ENCODE measurements around the gene TBC1D12.
"Not testable (repeated sequence)": the region's sequence is repeated elsewhere in the genome, so short reads cannot be mapped to it uniquely, and the experiment has no call there.

Gene TBC1D12

DNA sequence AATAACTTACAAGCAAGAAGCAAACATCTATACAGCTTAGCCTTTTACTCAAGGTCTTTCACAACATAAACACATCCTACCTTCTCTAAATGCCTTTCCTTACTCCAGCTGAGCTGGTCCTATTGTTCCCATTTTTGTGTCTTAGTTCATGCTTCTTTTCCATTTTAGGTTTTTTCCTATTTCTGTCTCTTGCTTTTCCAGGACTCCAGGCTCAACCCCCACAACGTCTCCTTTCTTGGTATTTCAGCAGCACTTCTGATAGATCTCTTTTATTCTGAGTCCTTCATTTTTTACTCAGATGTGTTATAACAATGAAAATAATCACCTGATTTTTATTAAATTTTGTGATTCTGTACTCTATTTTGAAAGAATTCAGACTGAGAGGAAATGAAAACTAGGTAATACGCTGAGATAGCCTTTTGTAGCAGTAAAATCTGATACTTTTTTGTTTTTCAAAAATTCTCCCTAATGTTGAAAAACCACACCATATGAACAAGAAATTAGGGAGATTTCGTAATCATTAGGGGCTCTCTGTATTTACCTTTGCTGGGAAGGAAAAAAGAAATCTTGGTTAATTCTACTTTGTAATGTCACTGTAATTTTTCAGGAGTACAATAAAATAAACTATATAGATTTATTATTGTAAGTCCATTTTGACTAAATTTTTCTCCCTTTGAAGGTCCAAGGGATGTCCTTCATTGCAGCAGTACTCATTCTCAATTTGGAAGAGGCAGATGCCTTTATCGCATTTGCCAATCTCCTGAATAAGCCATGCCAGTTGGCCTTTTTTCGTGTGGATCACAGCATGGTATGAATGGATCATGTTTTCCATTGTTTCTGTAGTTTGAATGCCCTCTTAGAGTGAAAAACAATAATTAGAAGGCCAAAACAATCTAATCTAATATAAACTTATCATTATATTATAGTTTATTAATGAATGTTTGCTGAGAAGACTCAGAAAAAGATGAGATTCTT lies 119.2 kb downstream of the TBC1D12 start:
- no peaks in the 10 kb centered on the region for H3K9me3 ChIP-seq (ENCODE audit: control insufficient read depth, low read length)
- no peaks in the 10 kb centered on the region for H3K4me1 ChIP-seq (ENCODE audit: control insufficient read depth, insufficient read depth, low read length, poor library complexity, severe bottlenecking)
- no peak overlapping the region for H3K4me3 ChIP-seq (ENCODE audit: insufficient read depth, low read depth, low read length, poor library complexity, severe bottlenecking)
- no peak overlapping the region for H3K27ac ChIP-seq (ENCODE audit: insufficient read depth, low read length, poor library complexity, severe bottlenecking)
- H3K27me3 ChIP-seq (replicated peaks; ENCODE audit: control insufficient read depth, insufficient read depth, low read length, poor library complexity, severe bottlenecking), result no peaks in the 10 kb centered on the region
- no peaks in the 10 kb centered on the region for H3K36me3 ChIP-seq (ENCODE audit: control insufficient read depth, insufficient read depth, low read length)
- DNase-seq, result no peak

DNA sequence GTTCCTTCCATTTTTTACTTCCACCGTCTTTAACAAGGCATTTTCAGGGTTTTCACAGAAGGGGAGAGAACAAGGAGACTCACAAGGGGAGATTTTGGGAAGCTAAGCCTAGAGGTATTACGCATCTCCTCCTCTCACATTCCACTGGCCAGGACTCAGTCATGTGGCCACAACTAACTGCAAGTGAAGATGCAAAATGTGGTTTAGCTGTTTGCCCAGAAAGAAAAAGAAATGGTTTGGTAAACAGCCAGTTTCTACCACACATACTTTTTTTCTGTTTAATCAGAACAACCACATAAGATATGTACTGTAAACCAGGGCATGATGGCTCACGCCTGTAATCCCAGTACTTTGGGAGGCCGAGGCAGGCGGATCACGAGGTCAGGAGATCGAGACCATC lies 121.8 kb downstream of the TBC1D12 start:
- Histone ChIP-seq H3K4me3 (ENCODE audit: insufficient read depth, low read depth, low read length, poor library complexity, severe bottlenecking) (no peak overlapping the region), H3K4me1 (ENCODE audit: control insufficient read depth, insufficient read depth, low read length, poor library complexity, severe bottlenecking) (no peaks in the 10 kb centered on the region), H3K27ac (ENCODE audit: insufficient read depth, low read length, poor library complexity, severe bottlenecking) (no peak overlapping the region), H3K9me3 (ENCODE audit: control insufficient read depth, low read length) (no peaks in the 10 kb centered on the region), H3K36me3 (ENCODE audit: control insufficient read depth, insufficient read depth, low read length) (no peaks in the 10 kb centered on the region), H3K27me3 (replicated peaks; ENCODE audit: control insufficient read depth, insufficient read depth, low read length, poor library complexity, severe bottlenecking) (no peaks in the 10 kb centered on the region)
- DNase-seq, result no peak

DNA sequence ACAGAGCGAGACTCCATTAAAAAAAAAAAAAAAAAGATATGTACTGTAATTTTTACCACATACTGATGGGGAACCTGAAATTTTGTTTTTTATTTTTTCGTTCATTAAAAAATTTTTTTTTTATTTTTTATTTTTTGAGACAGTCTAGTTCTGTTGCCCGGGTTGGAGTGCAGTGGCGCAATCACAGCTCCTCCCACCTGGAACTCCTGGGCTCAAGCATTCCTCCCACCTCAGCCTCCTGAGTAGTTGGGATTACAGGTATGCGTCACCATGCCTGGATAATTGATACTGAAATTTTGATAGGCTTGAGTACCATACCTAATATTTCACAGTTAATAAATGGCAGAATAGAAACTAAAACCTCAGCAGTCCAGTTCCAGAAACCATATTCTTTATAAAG lies 122.4 kb downstream of the TBC1D12 start:
- Histone ChIP-seq H3K27me3 (replicated peaks; ENCODE audit: control insufficient read depth, insufficient read depth, low read length, poor library complexity, severe bottlenecking) (no peaks in the 10 kb centered on the region), H3K9me3 (ENCODE audit: control insufficient read depth, low read length) (no peaks in the 10 kb centered on the region), H3K27ac (ENCODE audit: insufficient read depth, low read length, poor library complexity, severe bottlenecking) (no peak overlapping the region), H3K4me3 (ENCODE audit: insufficient read depth, low read depth, low read length, poor library complexity, severe bottlenecking) (no peak overlapping the region), H3K4me1 (ENCODE audit: control insufficient read depth, insufficient read depth, low read length, poor library complexity, severe bottlenecking) (no peaks in the 10 kb centered on the region), H3K36me3 (ENCODE audit: control insufficient read depth, insufficient read depth, low read length) (no peaks in the 10 kb centered on the region)
- no peak for DNase-seq

DNA sequence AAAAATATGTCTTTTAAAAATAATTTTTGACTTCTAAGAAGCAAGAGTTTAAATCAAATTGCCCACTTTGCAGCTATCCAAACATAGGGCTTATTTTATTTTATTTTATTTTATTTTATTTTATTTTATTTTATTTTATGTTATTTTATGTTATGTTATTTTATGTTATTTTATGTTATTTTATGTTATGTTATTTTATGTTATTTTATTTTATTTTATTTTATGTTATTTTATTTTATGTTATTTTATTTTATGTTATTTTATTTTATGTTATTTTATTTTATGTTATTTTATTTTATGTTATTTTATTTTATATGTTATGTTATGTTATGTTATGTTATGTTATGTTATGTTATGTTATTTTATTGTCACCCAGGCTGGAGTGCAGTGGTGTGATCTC lies 129.2 kb downstream of the TBC1D12 start:
- not testable (repeated sequence) for H3K36me3 ChIP-seq (ENCODE audit: control insufficient read depth, insufficient read depth, low read length); H3K4me3 ChIP-seq (ENCODE audit: insufficient read depth, low read depth, low read length, poor library complexity, severe bottlenecking); H3K27me3 ChIP-seq (replicated peaks; ENCODE audit: control insufficient read depth, insufficient read depth, low read length, poor library complexity, severe bottlenecking); H3K9me3 ChIP-seq (ENCODE audit: control insufficient read depth, low read length); H3K4me1 ChIP-seq (ENCODE audit: control insufficient read depth, insufficient read depth, low read length, poor library complexity, severe bottlenecking); DNase-seq; H3K27ac ChIP-seq (ENCODE audit: insufficient read depth, low read length, poor library complexity, severe bottlenecking)

DNA sequence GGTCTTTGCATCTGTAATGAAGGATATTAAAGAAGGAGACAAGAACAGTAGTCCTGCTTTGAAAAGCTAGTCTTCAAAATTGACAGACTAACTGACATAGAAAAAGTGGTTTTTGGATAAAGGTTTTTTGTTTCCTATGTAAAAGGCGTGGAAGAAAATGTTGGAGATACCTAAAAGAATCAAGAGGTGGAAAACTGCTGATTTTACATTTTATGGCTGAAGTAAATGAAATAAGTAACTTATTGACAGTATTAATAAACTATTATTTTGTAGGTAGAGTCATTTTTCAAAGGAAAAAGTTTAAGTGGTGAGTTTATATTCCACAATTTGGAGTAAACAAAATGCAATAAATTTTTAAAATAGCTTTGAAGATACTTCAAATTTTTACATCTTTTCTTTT lies 130.7 kb downstream of the TBC1D12 start:
- no peak overlapping the region for H3K4me3 ChIP-seq (ENCODE audit: insufficient read depth, low read depth, low read length, poor library complexity, severe bottlenecking)
- no peaks in the 10 kb centered on the region for H3K27me3 ChIP-seq (replicated peaks; ENCODE audit: control insufficient read depth, insufficient read depth, low read length, poor library complexity, severe bottlenecking)
- no peaks in the 10 kb centered on the region for H3K4me1 ChIP-seq (ENCODE audit: control insufficient read depth, insufficient read depth, low read length, poor library complexity, severe bottlenecking)
- H3K36me3 ChIP-seq (ENCODE audit: control insufficient read depth, insufficient read depth, low read length), result no peaks in the 10 kb centered on the region
- no peaks in the 10 kb centered on the region for H3K9me3 ChIP-seq (ENCODE audit: control insufficient read depth, low read length)
- H3K27ac ChIP-seq (ENCODE audit: insufficient read depth, low read length, poor library complexity, severe bottlenecking), result no peak overlapping the region
- DNase-seq, result no peak

DNA sequence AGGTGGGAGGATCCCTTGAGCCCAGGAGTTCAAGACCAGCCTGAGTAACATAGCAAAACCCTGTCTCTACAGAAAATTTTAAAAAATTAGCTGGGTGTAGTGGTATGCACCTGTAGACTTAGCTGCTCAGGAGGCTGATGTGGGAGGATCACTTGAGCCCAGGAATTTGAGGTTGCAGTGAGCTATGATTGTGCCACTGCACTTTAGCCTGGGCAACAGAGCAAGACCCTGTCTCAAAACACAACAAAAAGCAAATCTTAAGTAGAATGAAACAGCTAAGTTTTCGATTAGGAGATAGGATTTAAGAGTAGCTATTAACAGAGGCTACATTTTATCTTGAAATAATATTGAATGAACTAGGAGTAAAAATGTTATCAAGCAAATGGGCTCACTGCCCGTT lies 139.9 kb downstream of the TBC1D12 start:
- H3K36me3 ChIP-seq (ENCODE audit: control insufficient read depth, insufficient read depth, low read length); H3K9me3 ChIP-seq (ENCODE audit: control insufficient read depth, low read length); H3K4me1 ChIP-seq (ENCODE audit: control insufficient read depth, insufficient read depth, low read length, poor library complexity, severe bottlenecking); H3K4me3 ChIP-seq (ENCODE audit: insufficient read depth, low read depth, low read length, poor library complexity, severe bottlenecking); H3K27me3 ChIP-seq (replicated peaks; ENCODE audit: control insufficient read depth, insufficient read depth, low read length, poor library complexity, severe bottlenecking); H3K27ac ChIP-seq (ENCODE audit: insufficient read depth, low read length, poor library complexity, severe bottlenecking); DNase-seq: not testable (repeated sequence)

DNA sequence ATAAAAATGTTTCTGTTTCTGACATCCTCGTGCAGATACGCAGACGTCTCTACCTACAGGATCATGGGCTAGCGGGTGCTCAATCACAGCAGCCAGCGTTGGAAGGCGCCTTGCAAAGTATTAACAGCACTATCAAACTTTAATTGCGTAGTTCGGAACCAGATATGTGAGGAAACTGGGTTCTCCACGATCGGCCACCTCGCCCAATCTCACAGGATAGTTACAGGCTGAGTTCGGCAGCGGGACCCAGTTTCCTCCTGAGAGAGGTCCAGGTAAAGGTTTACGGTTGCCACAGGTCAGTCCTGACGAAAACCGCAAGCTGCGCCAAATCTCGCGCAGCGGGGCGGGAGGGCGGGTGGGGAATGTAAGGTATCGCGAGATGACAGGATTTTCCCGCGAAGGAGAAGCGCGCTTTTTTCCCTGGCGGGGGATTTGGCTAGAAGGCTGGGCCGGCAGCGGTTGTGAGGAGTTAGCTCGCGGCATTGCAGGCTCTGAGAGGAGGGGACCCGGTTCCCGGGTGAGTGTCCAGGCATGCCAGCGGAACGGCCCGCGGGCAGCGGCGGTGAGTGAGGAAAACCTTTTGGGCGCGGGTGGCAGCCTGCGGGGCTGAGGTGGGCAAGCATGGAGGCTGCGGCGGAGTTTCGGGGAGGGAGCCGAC lies 143.2 kb downstream of the TBC1D12 start, which contains the start of gene HELLS:
TSS of gene HELLS (plus strand) at position 398 of the 658 bp plus-strand sequence. CDS start at position 532, 134 bp downstream.
- Histone ChIP-seq H3K9me3 (ENCODE audit: control insufficient read depth, low read length) (no peaks in the 10 kb centered on the region), H3K27ac (ENCODE audit: insufficient read depth, low read length, poor library complexity, severe bottlenecking) (peak within 1 kb of the TSS; percentile 77), H3K4me1 (ENCODE audit: control insufficient read depth, insufficient read depth, low read length, poor library complexity, severe bottlenecking) (no peaks in the 10 kb centered on the region), H3K4me3 (ENCODE audit: insufficient read depth, low read depth, low read length, poor library complexity, severe bottlenecking) (peak within 1 kb of the TSS; percentile 98), H3K36me3 (ENCODE audit: control insufficient read depth, insufficient read depth, low read length) (no peaks in the 10 kb centered on the region), H3K27me3 (replicated peaks; ENCODE audit: control insufficient read depth, insufficient read depth, low read length, poor library complexity, severe bottlenecking) (no peaks in the 10 kb centered on the region)
- DNase-seq, result peak; percentile 23 to 68 (median 59)

DNA sequence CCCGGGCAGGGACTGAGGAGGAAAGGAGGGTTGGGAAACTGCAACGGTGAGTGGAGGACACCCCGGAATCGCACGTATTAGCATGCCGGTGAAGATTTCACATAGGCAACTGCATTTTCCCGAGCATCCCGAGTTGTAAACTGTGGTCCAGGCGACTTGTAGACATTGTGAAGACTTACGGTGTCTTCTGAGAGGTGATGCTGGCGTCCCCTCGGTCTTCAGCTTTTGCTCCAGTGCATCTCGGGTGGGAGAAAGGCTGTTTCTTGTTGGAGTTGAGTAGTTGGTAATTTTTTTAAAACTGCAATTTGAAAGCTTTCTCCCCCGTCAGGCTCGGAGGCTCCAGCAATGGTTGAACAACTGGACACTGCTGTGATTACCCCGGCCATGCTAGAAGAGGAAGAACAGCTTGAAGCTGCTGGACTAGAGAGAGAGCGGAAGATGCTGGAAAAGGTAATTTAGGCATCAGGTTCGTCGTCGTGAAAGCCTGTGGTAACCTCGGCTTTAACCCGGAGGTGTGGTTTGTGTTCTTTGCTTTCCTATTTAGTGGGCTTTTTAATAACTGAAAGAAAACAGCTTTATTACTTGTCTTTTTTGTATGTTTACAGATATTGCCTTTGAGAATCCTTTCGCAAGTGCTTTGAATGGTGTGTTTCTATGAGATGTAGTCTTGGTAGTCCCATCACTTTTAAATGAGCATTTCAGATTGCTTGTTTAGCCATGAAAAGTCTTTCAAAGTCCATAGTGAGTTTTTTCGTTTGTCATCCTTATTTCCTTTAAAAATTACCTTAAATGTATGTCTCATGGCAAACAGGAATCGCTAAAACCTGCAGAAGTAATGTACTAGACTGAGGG lies 143.9 kb downstream of the TBC1D12 start:
- Histone ChIP-seq H3K4me1 (ENCODE audit: control insufficient read depth, insufficient read depth, low read length, poor library complexity, severe bottlenecking) (no peaks in the 10 kb centered on the region), H3K9me3 (ENCODE audit: control insufficient read depth, low read length) (no peaks in the 10 kb centered on the region), H3K4me3 (ENCODE audit: insufficient read depth, low read depth, low read length, poor library complexity, severe bottlenecking) (peak overlapping the region; percentile 98), H3K27me3 (replicated peaks; ENCODE audit: control insufficient read depth, insufficient read depth, low read length, poor library complexity, severe bottlenecking) (no peaks in the 10 kb centered on the region), H3K36me3 (ENCODE audit: control insufficient read depth, insufficient read depth, low read length) (no peaks in the 10 kb centered on the region), H3K27ac (ENCODE audit: insufficient read depth, low read length, poor library complexity, severe bottlenecking) (peak overlapping the region; percentile 58)
- no peak for DNase-seq

DNA sequence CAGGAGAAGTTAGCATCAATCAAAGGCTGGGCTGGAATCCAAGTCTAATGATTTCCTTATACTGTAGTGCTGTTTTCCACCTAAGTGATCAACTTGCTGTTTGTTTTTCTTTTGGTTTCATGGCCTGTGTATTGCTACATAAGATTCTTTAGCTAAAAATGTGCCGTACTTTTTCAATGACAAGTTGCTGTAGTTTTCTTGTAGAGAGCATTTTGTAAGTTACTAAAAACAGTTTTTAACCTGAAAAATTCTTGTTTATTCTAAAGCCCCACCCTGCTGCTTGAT lies 144.5 kb downstream of the TBC1D12 start:
- H3K9me3 ChIP-seq (ENCODE audit: control insufficient read depth, low read length), result no peaks in the 10 kb centered on the region
- H3K27me3 ChIP-seq (replicated peaks; ENCODE audit: control insufficient read depth, insufficient read depth, low read length, poor library complexity, severe bottlenecking), result no peaks in the 10 kb centered on the region
- no peak for DNase-seq
- H3K4me1 ChIP-seq (ENCODE audit: control insufficient read depth, insufficient read depth, low read length, poor library complexity, severe bottlenecking), result no peaks in the 10 kb centered on the region
- no peak overlapping the region for H3K27ac ChIP-seq (ENCODE audit: insufficient read depth, low read length, poor library complexity, severe bottlenecking)
- no peaks in the 10 kb centered on the region for H3K36me3 ChIP-seq (ENCODE audit: control insufficient read depth, insufficient read depth, low read length)
- peak overlapping the region; percentile 98 for H3K4me3 ChIP-seq (ENCODE audit: insufficient read depth, low read depth, low read length, poor library complexity, severe bottlenecking)

Measured in effector memory CD4-positive, alpha-beta T cell (primary cell).